Activated naive CD4-positive, alpha-beta T cell treated with anti-CD3 and anti-CD28 coated beads for 36 hours (primary cell): Measurements from ENCODE around the gene R3HDM2. TPM values are rescaled to one million over a fixed set of nuclear protein-coding genes. Genes with fewer than 3 reads are reported as not detected.
A peak's percentile ranks its signal among the peaks of the same experiment; 100 is the strongest.

Experiments used
- CTCF ChIA-PET: fragments of 350-600 bp; sonication (Branson Sonifier 250); formaldehyde crosslinking; loops from one replicate; lab custom pipeline; 2021; ENCODE audit warnings: antibody characterized with exemption; lab: Charles Lee
- DNase-seq: peaks from one replicate; pipeline ENCODE4 v3.0.0-alpha.2; 2020
- H3K27ac Mint-ChIP-seq: one replicate; pipeline ENCODE4 v1.8.0; 2021; ENCODE audit warnings: mild to moderate bottlenecking, mixed read lengths
- H3K27me3 Mint-ChIP-seq: one replicate; pipeline ENCODE4 v1.8.0; 2021; ENCODE audit warnings: low read depth, mixed read lengths
- H3K36me3 Mint-ChIP-seq: one replicate; pipeline ENCODE4 v1.8.0; 2021; ENCODE audit warnings: low read depth, mixed read lengths
- H3K4me1 Mint-ChIP-seq: one replicate; pipeline ENCODE4 v1.8.0; 2021; ENCODE audit warnings: low read depth, mixed read lengths
- H3K4me3 Mint-ChIP-seq: one replicate; pipeline ENCODE4 v1.8.0; 2021; ENCODE audit warnings: mild to moderate bottlenecking, moderate library complexity, mixed read lengths
- H3K9me3 Mint-ChIP-seq: one replicate; pipeline ENCODE4 v1.8.0; 2021; ENCODE audit warnings: mixed read lengths
- intact Hi-C: fragments of 100-400 bp; cut with micrococcal nuclease; formaldehyde crosslinking; loops from one replicate; pipeline ENCODE4 v1.15.1; 2023
- total RNA-seq, 2 experiments: library from RNA; stranded (reverse); gene quantifications; one replicate each; pipeline ENCODE4 v1.2.3, GENCODE V29; 2021

The R3HDM2 gene
- total RNA-seq, 2 experiments from 2014 or later: 42.2 to 44.8 TPM

GRCh38 chr12:57239587-57240065 is 191.2 kb downstream of the R3HDM2 start:
- H3K27ac Mint-ChIP-seq: peak overlapping the region; percentile 66
- H3K4me3 Mint-ChIP-seq: peak overlapping the region; percentile 93
- CTCF ChIA-PET: interaction anchor here (0.6 to 10.0 kb wide), 21 partner anchors 12 to 612 kb away, joined by 3 to 333 read pairs (median 4); partner anchors contain the start of genes INHBE, NXPH4, SHMT2 and STAC3
- peaks cover 63% of the 10 kb centered on the region for H3K4me1 Mint-ChIP-seq
- peaks cover 6% of the 10 kb centered on the region for H3K36me3 Mint-ChIP-seq
- intact Hi-C loops: loop anchor here (1.0 to 5.0 kb wide), 9 partner anchors 10 to 551 kb away; partner anchors contain the start of genes CDK4, PTGES3, SHMT2 and STAT6
- no peak for DNase-seq
- peaks cover 53% of the 10 kb centered on the region for H3K27me3 Mint-ChIP-seq
- no peaks in the 10 kb centered on the region for H3K9me3 Mint-ChIP-seq

- H3K4me1 Mint-ChIP-seq: peaks cover 66% of the 10 kb centered on the region
- DNase-seq: peak; percentile 91
- peaks cover 50% of the 10 kb centered on the region for H3K27me3 Mint-ChIP-seq
- no peaks in the 10 kb centered on the region for H3K9me3 Mint-ChIP-seq
- H3K36me3 Mint-ChIP-seq: peaks cover 12% of the 10 kb centered on the region
- intact Hi-C loops: loop anchor here (1.0 to 5.0 kb wide), 4 partner anchors 10 to 513 kb away; partner anchors contain the start of genes CDK4 and SHMT2
- H3K27ac Mint-ChIP-seq: peak overlapping the region; percentile 66
- CTCF ChIA-PET: interaction anchor here (0.6 to 10.0 kb wide), 15 partner anchors 11 to 612 kb away, joined by 3 to 333 read pairs (median 4); partner anchors contain the start of genes INHBE, NXPH4 and SHMT2
- H3K4me3 Mint-ChIP-seq: peak overlapping the region; percentile 93
These were observed 191.8 kb downstream of the R3HDM2 start for GRCh38 chr12:57238854-57239554.

GRCh38 chr12:57237932-57238853 is 192.7 kb downstream of the R3HDM2 start:
- CTCF ChIA-PET: interaction anchor here (1.0 to 10.0 kb wide), 8 partner anchors 11 to 243 kb away, joined by 4 to 333 read pairs (median 4); partner anchors contain the start of genes NXPH4 and SHMT2
- Mint-ChIP-seq H3K4me3 (peak overlapping the region; percentile 93), H3K36me3 (peaks cover 20% of the 10 kb centered on the region), H3K4me1 (peaks cover 61% of the 10 kb centered on the region), H3K27me3 (peaks cover 47% of the 10 kb centered on the region), H3K27ac (no peak overlapping the region), H3K9me3 (no peaks in the 10 kb centered on the region)
- intact Hi-C loops: loop anchor here (2.0 to 5.0 kb wide), 2 partner anchors 13 to 514 kb away; partner anchors contain the start of gene CDK4
- peak; percentile 52 for DNase-seq

GRCh38 chr12:57237596-57237931 is 193.3 kb downstream of the R3HDM2 start:
- no peak overlapping the region for H3K27ac Mint-ChIP-seq
- intact Hi-C loops: loop anchor here (5.0 kb wide), 1 partner anchor 515 kb away; the partner anchor contains the start of gene CDK4
- no peak for DNase-seq
- peak overlapping the region; percentile 49 for H3K4me3 Mint-ChIP-seq
- H3K27me3 Mint-ChIP-seq: peaks cover 45% of the 10 kb centered on the region
- no peaks in the 10 kb centered on the region for H3K9me3 Mint-ChIP-seq
- peaks cover 26% of the 10 kb centered on the region for H3K36me3 Mint-ChIP-seq
- H3K4me1 Mint-ChIP-seq: peaks cover 62% of the 10 kb centered on the region
- CTCF ChIA-PET: interaction anchor here (2.2 to 10.0 kb wide), 3 partner anchors 10 to 30 kb away, joined by 7 to 333 read pairs (median 290); partner anchors contain the start of genes NXPH4 and SHMT2

DNA sequence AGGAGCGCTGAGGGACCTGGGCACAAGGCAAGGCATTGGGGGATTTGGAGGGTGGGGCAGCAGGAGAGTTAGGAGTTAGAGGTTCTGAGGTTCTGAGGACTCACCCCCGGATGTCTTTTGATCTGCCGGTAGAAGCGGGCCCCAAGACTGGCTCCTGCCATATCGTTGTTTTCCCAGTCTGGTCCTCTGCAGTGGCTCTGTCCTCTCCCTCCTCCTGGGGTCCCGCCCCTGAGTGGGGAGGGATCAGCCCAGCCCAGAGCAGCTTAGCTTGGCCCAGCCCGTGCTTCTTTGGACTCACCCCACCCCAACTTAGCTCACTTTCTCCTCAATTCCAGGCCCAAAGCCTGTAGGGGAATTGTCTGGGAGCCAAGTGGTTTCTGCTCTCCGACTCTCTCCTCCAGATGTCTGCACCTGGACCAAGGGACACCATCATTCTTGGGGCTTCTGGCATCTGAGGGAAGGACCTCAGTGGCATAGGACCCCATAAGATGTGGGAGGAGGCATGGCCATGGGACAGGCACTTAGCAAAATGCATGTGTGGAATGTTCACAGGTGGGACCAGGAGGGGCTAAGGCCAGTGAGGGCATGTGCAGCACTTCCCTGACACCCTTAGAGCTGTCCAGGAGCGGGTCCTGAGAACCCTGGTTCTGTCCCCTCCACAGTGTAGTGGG is 193.8 kb downstream of the R3HDM2 start:
- intact Hi-C loops: loop anchor here (5.0 kb wide), 1 partner anchor 515 kb away; the partner anchor contains the start of gene CDK4
- DNase-seq: no peak
- Mint-ChIP-seq H3K27ac (no peak overlapping the region), H3K27me3 (peaks cover 41% of the 10 kb centered on the region), H3K9me3 (no peaks in the 10 kb centered on the region), H3K36me3 (peaks cover 31% of the 10 kb centered on the region), H3K4me1 (peaks cover 61% of the 10 kb centered on the region), H3K4me3 (no peak overlapping the region)
- CTCF ChIA-PET: interaction anchor here (10.0 kb wide), 2 partner anchors 10 to 22 kb away, joined by 290 to 333 read pairs; partner anchors contain the start of genes NXPH4 and SHMT2

GRCh38 chr12:57236201-57236924 is 194.5 kb downstream of the R3HDM2 start:
- peaks cover 38% of the 10 kb centered on the region for H3K36me3 Mint-ChIP-seq
- intact Hi-C loops: loop anchor here (5.0 kb wide), 1 partner anchor 516 kb away; the partner anchor contains the start of gene CDK4
- H3K27me3 Mint-ChIP-seq: peaks cover 34% of the 10 kb centered on the region
- no peak for DNase-seq
- no peak overlapping the region for H3K27ac Mint-ChIP-seq
- H3K4me3 Mint-ChIP-seq: no peak overlapping the region
- no peaks in the 10 kb centered on the region for H3K9me3 Mint-ChIP-seq
- peaks cover 60% of the 10 kb centered on the region for H3K4me1 Mint-ChIP-seq
- CTCF ChIA-PET: interaction anchor here (10.0 kb wide), 2 partner anchors 9 to 22 kb away, joined by 290 to 333 read pairs; partner anchors contain the start of genes NXPH4 and SHMT2

GRCh38 chr12:57235728-57236131 is 195.1 kb downstream of the R3HDM2 start:
- no peak for DNase-seq
- Mint-ChIP-seq H3K4me1 (peaks cover 60% of the 10 kb centered on the region), H3K36me3 (peaks cover 44% of the 10 kb centered on the region), H3K4me3 (no peak overlapping the region), H3K27ac (no peak overlapping the region), H3K27me3 (peaks cover 28% of the 10 kb centered on the region), H3K9me3 (no peaks in the 10 kb centered on the region)
- CTCF ChIA-PET: interaction anchor here (10.0 kb wide), 1 partner anchor 8 kb away, joined by 290 read pairs; the partner anchor contains the start of gene SHMT2
- intact Hi-C loops: loop anchor here (5.0 kb wide), 1 partner anchor 517 kb away; the partner anchor contains the start of gene CDK4

DNA sequence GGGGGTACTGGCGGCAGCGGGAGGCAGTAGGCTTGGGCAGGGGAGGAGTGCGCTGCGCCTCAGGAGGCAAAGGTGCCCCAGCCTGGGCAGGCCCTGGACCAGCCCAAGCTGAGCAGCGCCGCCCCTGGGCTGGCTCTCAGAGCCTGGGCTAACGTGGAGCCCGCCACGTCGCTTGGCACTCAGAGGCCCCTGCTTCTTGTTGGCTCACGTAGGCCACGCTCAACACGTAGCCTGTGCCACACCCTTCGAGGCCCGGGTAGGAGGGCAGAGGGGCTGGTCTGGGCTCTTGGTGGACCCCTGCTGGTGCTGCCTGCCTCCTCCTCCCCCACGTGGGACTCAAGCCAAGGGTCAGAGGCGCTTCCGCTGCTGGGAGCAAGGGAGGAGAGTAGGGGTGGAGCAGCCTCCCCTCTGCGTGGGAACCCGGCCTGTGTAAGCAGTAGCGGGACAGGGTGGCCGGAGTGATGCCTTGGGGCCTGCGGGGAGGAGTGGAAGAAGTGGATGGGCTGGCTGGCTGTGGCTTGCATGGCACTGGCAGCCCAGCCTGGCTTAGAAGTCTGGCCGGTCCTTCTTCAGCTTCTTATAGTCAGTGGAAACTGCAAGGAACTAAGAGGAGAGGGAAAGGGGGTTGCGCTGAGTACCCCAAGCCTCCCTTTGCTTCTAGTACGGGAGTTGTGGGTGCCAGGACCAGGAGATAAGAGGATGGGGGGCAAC is 195.7 kb downstream of the R3HDM2 start:
- Mint-ChIP-seq H3K27me3 (peaks cover 23% of the 10 kb centered on the region), H3K36me3 (peaks cover 50% of the 10 kb centered on the region), H3K9me3 (no peaks in the 10 kb centered on the region), H3K4me3 (no peak overlapping the region), H3K4me1 (peaks cover 60% of the 10 kb centered on the region), H3K27ac (no peak overlapping the region)
- DNase-seq: no peak
- CTCF ChIA-PET: interaction anchor here (10.0 kb wide), 1 partner anchor 8 kb away, joined by 290 read pairs; the partner anchor contains the start of gene SHMT2
- intact Hi-C loops: loop anchor here (5.0 kb wide), 1 partner anchor 517 kb away; the partner anchor contains the start of gene CDK4

GRCh38 chr12:57234571-57235016 is 196.2 kb downstream of the R3HDM2 start:
- H3K4me3 Mint-ChIP-seq: no peak overlapping the region
- H3K9me3 Mint-ChIP-seq: no peaks in the 10 kb centered on the region
- peaks cover 56% of the 10 kb centered on the region for H3K36me3 Mint-ChIP-seq
- no peak for DNase-seq
- intact Hi-C loops: loop anchor here (5.0 kb wide), 1 partner anchor 518 kb away; the partner anchor contains the start of gene CDK4
- peaks cover 23% of the 10 kb centered on the region for H3K27me3 Mint-ChIP-seq
- H3K27ac Mint-ChIP-seq: no peak overlapping the region
- H3K4me1 Mint-ChIP-seq: peaks cover 60% of the 10 kb centered on the region
- CTCF ChIA-PET: interaction anchor here (0.5 to 5.7 kb wide), 2 partner anchors 21 to 303 kb away, joined by 3 to 93 read pairs; no protein-coding TSS in a partner anchor

DNA sequence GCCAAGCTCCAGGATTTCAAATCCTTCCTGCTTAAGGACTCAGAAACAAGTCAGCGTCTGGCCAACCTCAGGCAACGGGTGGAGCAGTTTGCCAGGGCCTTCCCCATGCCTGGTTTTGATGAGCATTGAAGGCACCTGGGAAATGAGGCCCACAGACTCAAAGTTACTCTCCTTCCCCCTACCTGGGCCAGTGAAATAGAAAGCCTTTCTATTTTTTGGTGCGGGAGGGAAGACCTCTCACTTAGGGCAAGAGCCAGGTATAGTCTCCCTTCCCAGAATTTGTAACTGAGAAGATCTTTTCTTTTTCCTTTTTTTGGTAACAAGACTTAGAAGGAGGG is 196.6 kb downstream of the R3HDM2 start:
- intact Hi-C loops: no loop called here
- no peak for DNase-seq
- CTCF ChIA-PET: interaction anchor here (0.5 to 5.7 kb wide), 2 partner anchors 20 to 303 kb away, joined by 3 to 93 read pairs; no protein-coding TSS in a partner anchor
- Mint-ChIP-seq H3K4me1 (peaks cover 62% of the 10 kb centered on the region), H3K27ac (no peak overlapping the region), H3K27me3 (peaks cover 23% of the 10 kb centered on the region), H3K36me3 (peaks cover 57% of the 10 kb centered on the region), H3K9me3 (no peaks in the 10 kb centered on the region), H3K4me3 (no peak overlapping the region)
